Measurements from ENCODE around the gene SCAPER.

DNA sequence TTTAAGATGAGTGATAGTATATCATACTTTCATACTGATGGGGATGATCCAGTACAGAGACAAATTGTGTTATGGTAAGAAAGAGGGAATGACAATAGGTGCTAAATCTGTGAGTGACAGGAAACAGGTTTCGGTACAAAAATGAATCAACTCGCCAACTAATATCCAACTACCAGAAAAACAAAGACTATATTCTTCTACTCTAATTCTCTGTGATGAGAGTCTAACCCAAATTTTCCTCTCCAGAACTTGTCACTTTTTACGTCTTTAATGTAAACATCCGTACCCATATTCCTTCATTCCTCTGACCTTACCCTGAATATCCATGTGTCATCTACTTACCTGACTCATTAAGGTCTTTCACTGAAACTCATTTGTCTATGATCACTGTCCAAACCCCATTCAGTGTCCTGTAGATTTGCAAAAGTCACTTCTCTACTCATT, 39.6 kb downstream of the SCAPER start:
- TF ChIP-seq, protein P1, sequence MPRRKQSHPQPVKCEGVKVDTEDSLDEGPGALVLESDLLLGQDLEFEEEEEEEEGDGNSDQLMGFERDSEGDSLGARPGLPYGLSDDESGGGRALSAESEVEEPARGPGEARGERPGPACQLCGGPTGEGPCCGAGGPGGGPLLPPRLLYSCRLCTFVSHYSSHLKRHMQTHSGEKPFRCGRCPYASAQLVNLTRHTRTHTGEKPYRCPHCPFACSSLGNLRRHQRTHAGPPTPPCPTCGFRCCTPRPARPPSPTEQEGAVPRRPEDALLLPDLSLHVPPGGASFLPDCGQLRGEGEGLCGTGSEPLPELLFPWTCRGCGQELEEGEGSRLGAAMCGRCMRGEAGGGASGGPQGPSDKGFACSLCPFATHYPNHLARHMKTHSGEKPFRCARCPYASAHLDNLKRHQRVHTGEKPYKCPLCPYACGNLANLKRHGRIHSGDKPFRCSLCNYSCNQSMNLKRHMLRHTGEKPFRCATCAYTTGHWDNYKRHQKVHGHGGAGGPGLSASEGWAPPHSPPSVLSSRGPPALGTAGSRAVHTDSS (tag by site-specific recombination; IDR thresholded peaks at IDR 0.05) = no peak
- TF ChIP-seq, protein P2, sequence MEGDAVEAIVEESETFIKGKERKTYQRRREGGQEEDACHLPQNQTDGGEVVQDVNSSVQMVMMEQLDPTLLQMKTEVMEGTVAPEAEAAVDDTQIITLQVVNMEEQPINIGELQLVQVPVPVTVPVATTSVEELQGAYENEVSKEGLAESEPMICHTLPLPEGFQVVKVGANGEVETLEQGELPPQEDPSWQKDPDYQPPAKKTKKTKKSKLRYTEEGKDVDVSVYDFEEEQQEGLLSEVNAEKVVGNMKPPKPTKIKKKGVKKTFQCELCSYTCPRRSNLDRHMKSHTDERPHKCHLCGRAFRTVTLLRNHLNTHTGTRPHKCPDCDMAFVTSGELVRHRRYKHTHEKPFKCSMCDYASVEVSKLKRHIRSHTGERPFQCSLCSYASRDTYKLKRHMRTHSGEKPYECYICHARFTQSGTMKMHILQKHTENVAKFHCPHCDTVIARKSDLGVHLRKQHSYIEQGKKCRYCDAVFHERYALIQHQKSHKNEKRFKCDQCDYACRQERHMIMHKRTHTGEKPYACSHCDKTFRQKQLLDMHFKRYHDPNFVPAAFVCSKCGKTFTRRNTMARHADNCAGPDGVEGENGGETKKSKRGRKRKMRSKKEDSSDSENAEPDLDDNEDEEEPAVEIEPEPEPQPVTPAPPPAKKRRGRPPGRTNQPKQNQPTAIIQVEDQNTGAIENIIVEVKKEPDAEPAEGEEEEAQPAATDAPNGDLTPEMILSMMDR (tag by site-specific recombination; IDR thresholded peaks at IDR 0.05) = no peak
- TF ChIP-seq, protein P3, sequence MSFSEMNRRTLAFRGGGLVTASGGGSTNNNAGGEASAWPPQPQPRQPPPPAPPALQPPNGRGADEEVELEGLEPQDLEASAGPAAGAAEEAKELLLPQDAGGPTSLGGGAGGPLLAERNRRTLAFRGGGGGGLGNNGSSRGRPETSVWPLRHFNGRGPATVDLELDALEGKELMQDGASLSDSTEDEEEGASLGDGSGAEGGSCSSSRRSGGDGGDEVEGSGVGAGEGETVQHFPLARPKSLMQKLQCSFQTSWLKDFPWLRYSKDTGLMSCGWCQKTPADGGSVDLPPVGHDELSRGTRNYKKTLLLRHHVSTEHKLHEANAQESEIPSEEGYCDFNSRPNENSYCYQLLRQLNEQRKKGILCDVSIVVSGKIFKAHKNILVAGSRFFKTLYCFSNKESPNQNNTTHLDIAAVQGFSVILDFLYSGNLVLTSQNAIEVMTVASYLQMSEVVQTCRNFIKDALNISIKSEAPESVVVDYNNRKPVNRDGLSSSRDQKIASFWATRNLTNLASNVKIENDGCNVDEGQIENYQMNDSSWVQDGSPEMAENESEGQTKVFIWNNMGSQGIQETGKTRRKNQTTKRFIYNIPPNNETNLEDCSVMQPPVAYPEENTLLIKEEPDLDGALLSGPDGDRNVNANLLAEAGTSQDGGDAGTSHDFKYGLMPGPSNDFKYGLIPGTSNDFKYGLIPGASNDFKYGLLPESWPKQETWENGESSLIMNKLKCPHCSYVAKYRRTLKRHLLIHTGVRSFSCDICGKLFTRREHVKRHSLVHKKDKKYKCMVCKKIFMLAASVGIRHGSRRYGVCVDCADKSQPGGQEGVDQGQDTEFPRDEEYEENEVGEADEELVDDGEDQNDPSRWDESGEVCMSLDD (tag by site-specific recombination; IDR thresholded peaks at IDR 0.05) = no peak
- TF ChIP-seq ZNF266 (tag by site-specific recombination; IDR thresholded peaks at IDR 0.05; ENCODE audit: low read depth) = no peak
- TF ChIP-seq ZNF16 (tag by site-specific recombination; IDR thresholded peaks at IDR 0.05; ENCODE audit: low read depth) = no peak
- no peak for TF ChIP-seq ZFP69B (tag by site-specific recombination; IDR thresholded peaks at IDR 0.05)
- TF ChIP-seq TCF7L2 (IDR thresholded peaks at IDR 0.05; ENCODE audit: borderline replicate concordance, low read depth, low read length) = no peak
- no peak for TF ChIP-seq ZSCAN23 (tag by site-specific recombination; IDR thresholded peaks at IDR 0.05)
- TF ChIP-seq BCL11A (tag by site-specific recombination; IDR thresholded peaks at IDR 0.05; ENCODE audit: low read depth) = no peak
- no peak for TF ChIP-seq TRIM28 (IDR thresholded peaks at IDR 0.05; ENCODE audit: borderline replicate concordance, low read length)
- TF ChIP-seq, protein P4, sequence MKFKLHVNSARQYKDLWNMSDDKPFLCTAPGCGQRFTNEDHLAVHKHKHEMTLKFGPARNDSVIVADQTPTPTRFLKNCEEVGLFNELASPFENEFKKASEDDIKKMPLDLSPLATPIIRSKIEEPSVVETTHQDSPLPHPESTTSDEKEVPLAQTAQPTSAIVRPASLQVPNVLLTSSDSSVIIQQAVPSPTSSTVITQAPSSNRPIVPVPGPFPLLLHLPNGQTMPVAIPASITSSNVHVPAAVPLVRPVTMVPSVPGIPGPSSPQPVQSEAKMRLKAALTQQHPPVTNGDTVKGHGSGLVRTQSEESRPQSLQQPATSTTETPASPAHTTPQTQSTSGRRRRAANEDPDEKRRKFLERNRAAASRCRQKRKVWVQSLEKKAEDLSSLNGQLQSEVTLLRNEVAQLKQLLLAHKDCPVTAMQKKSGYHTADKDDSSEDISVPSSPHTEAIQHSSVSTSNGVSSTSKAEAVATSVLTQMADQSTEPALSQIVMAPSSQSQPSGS (tag by site-specific recombination; IDR thresholded peaks at IDR 0.05; ENCODE audit: low read depth) = no peak

Measured in HEK293 (cell line).